OCI-LY1 (cell line): Measurements from ENCODE around the gene SLC26A9.

Source experiments
- EZH2 ChIP-seq: fragments of 200-600 bp; sonication (generic), shearing (Covaris generic); IDR thresholded peaks from 2 replicates; pipeline ENCODE4 v1.8.0; 2017; ENCODE audit warnings: borderline replicate concordance, mixed run types, mild to moderate bottlenecking, antibody characterized with exemption, low read length, moderate library complexity, mixed read lengths
- TF ChIP-seq, protein P1 (sequence below): fragments of 200-600 bp; sonication (generic), shearing (Covaris generic); IDR thresholded peaks from 2 replicates; pipeline ENCODE4 v1.5.1; 2017; ENCODE audit warnings: mild to moderate bottlenecking, antibody characterized with exemption, low read length, moderate library complexity, mixed read lengths

DNA sequence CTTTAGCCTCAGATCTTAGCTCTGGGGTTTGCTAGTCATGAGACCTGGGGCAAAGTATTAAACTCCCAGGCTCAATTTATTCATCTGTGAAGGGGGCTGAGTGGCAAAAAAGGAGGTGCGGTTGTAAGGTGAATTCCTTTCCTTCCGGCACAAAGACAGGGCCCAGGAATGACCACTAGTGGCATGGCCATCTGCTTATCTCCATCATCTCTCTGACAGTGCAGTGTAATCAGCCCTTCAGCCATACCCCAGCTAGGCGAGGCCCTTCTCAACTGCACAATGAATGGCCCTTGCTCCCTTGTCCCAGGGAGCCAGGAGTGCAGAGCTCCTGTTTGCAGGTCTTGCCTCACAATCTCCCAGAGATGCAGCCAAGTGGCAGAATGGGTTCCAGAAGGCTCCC, 5.6 kb upstream of the SLC26A9 start:
- TF ChIP-seq EZH2, result no peak
- TF ChIP-seq, protein P1, sequence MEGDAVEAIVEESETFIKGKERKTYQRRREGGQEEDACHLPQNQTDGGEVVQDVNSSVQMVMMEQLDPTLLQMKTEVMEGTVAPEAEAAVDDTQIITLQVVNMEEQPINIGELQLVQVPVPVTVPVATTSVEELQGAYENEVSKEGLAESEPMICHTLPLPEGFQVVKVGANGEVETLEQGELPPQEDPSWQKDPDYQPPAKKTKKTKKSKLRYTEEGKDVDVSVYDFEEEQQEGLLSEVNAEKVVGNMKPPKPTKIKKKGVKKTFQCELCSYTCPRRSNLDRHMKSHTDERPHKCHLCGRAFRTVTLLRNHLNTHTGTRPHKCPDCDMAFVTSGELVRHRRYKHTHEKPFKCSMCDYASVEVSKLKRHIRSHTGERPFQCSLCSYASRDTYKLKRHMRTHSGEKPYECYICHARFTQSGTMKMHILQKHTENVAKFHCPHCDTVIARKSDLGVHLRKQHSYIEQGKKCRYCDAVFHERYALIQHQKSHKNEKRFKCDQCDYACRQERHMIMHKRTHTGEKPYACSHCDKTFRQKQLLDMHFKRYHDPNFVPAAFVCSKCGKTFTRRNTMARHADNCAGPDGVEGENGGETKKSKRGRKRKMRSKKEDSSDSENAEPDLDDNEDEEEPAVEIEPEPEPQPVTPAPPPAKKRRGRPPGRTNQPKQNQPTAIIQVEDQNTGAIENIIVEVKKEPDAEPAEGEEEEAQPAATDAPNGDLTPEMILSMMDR, result no peak
